K562 (cell line): ENCODE measurements around the gene ABCA4.

Experiments
- CTCF ChIP-seq, 3 experiments: IDR thresholded peaks in 2 of 3; conservative IDR thresholded peaks in 1 of 3; 2 replicates each; pipeline ENCODE4 v1.5.1; 2011 to 2012; ENCODE audit warnings: low read length in 3 of 3, mild to moderate bottlenecking in 3 of 3, control low read depth in 2 of 3, improper control_type of control experiment in 1 of 3, inconsistent platforms in 1 of 3, low read depth in 1 of 3, mixed read lengths in 1 of 3, moderate library complexity in 1 of 3; ENCODE audit not compliant: insufficient read depth in 2 of 3
- ETS2 ChIP-seq: IDR thresholded peaks from 2 replicates; pipeline ENCODE4 v1.6.1; 2016; ENCODE audit warnings: borderline replicate concordance, missing genetic modification characterization, mild to moderate bottlenecking, moderate library complexity, missing compliant biosample characterization; ENCODE audit not compliant: poor library complexity, severe bottlenecking
- FOXJ2 ChIP-seq: fragments of 200-800 bp; sonication (Bioruptor generic); IDR thresholded peaks from 2 replicates; pipeline ENCODE4 v1.6.1; 2016; ENCODE audit warnings: missing genetic modification characterization, missing compliant biosample characterization
- JUND ChIP-seq, 2 experiments: IDR thresholded peaks; 2 replicates in 1 of 2; 3 replicates in 1 of 2; pipeline ENCODE4 v1.6.1; 2011; ENCODE audit warnings: borderline replicate concordance in 2 of 2, low read depth in 2 of 2, low read length in 2 of 2, improper control_type of control experiment in 1 of 2, missing biosample characterization in 1 of 2, missing genetic modification characterization in 1 of 2, missing genetic modification reagents in 1 of 2
- KDM1A ChIP-seq, 2 experiments: fragments of 450-650 bp; IDR thresholded peaks; 2 replicates each; pipeline ENCODE4 v1.6.1; 2016; ENCODE audit warnings: mild to moderate bottlenecking in 2 of 2
- OTX1 ChIP-seq: fragments of 450-650 bp; formaldehyde crosslinking; IDR thresholded peaks from 2 replicates; pipeline ENCODE4 v1.4.0; 2022; ENCODE audit warnings: mild to moderate bottlenecking
- ZNF274 ChIP-seq: IDR thresholded peaks from 2 replicates; pipeline ENCODE4 v1.6.1; 2011; ENCODE audit warnings: low read depth, mild to moderate bottlenecking, low read length, moderate library complexity, borderline replicate concordance
- ZNF512 ChIP-seq: IDR thresholded peaks from 2 replicates; pipeline ENCODE4 v1.6.1; 2016; ENCODE audit warnings: missing genetic modification characterization, missing compliant biosample characterization

GRCh38 chr1:94009304-94009703 lies 111.6 kb downstream of the ABCA4 start:
- TF ChIP-seq CTCF (IDR thresholded peaks at IDR 0.05 in 2 of 3, conservative IDR thresholded peaks at IDR 0.05 in 1 of 3; ENCODE audit: insufficient read depth in 2 of 3, low read depth in 1 of 3, low read length in 3 of 3) (no peak), OTX1 (CRISPR knock-in tag) (no peak), JUND (IDR thresholded peaks at IDR 0.05; ENCODE audit: borderline replicate concordance, low read depth, low read length) (no peak), JUND (tag; IDR thresholded peaks at IDR 0.05; ENCODE audit: borderline replicate concordance, low read depth, low read length) (no peak), ETS2 (tag) (no peak), ZNF274 (no peak), ZNF512 (tag) (no peak), FOXJ2 (tag) (no peak), KDM1A (IDR thresholded peaks at IDR 0.05) (no peak)
